Measurements from ENCODE around the gene IFI27L1. TPM values are rescaled to one million over a fixed set of nuclear protein-coding genes. Genes with fewer than 3 reads are reported as not detected.

The IFI27L1 gene
- total RNA-seq, 1 experiment from 2014 or later: 14.7 TPM

GRCh38 chr14:94124582-94125377 is 43.7 kb downstream of the IFI27L1 start:
- CTCF ChIA-PET: no interaction called here
- no peak for TF ChIP-seq EZH2 (IDR thresholded peaks at IDR 0.05; ENCODE audit: borderline replicate concordance, low read depth, low read length, poor library complexity, severe bottlenecking)
- TF ChIP-seq CTCF (conservative IDR thresholded peaks at IDR 0.05; ENCODE audit: low read depth, low read length): no peak

GRCh38 chr14:94125659-94126418 is 44.7 kb downstream of the IFI27L1 start:
- Histone ChIP-seq H3K36me3 (ENCODE audit: insufficient read depth, low read length, poor library complexity, severe bottlenecking) (no peaks in the 10 kb centered on the region), H3K27me3 (replicated peaks; ENCODE audit: insufficient read depth, low read depth, low read length, poor library complexity) (no peaks in the 10 kb centered on the region), H3K4me3 (ENCODE audit: low read depth, low read length, poor library complexity, severe bottlenecking) (no peak overlapping the region), H3K4me1 (ENCODE audit: insufficient read depth, low read length, poor library complexity, severe bottlenecking) (peaks cover 5% of the 10 kb centered on the region), H3K27ac (ENCODE audit: low read depth, low read length, poor library complexity, severe bottlenecking) (no peak overlapping the region), H3K9me3 (ENCODE audit: low read depth, low read length, poor library complexity, severe bottlenecking) (no peaks in the 10 kb centered on the region)
- ChIA-PET CTCF (no interaction called here), POLR2A (ENCODE audit: low non-redundant PET) (interaction anchor here (0.5 to 0.7 kb wide), 2 partner anchors 11 to 16 kb away, joined by 3 to 6 read pairs; no protein-coding TSS in a partner anchor)
- intact Hi-C loops (cut with micrococcal nuclease; ENCODE audit: unreplicated experiment): no loop called here
- TF ChIP-seq EZH2 (IDR thresholded peaks at IDR 0.05; ENCODE audit: borderline replicate concordance, low read depth, low read length, poor library complexity, severe bottlenecking) (no peak), CTCF (conservative IDR thresholded peaks at IDR 0.05; ENCODE audit: low read depth, low read length) (no peak)
- no peak for DNase-seq (ENCODE audit: low spot score)
- BruUV-seq (replicated peaks): no TSS peak

More at GRCh38 chr14:94124582-94125377, 43.7 kb downstream of the IFI27L1 start:
- H3K9me3 ChIP-seq (ENCODE audit: low read depth, low read length, poor library complexity, severe bottlenecking): no peaks in the 10 kb centered on the region
- no peak overlapping the region for H3K27ac ChIP-seq (ENCODE audit: low read depth, low read length, poor library complexity, severe bottlenecking)
- POLR2A ChIA-PET (ENCODE audit: low non-redundant PET): interaction anchor here (0.5 kb wide), 1 partner anchor 17 kb away, joined by 3 read pairs; no protein-coding TSS in a partner anchor
- no peaks in the 10 kb centered on the region for H3K36me3 ChIP-seq (ENCODE audit: insufficient read depth, low read length, poor library complexity, severe bottlenecking)
- BruUV-seq (replicated peaks): no TSS peak
- no peak for DNase-seq (ENCODE audit: low spot score)
- H3K27me3 ChIP-seq (replicated peaks; ENCODE audit: insufficient read depth, low read depth, low read length, poor library complexity): no peaks in the 10 kb centered on the region
- intact Hi-C loops (cut with micrococcal nuclease; ENCODE audit: unreplicated experiment): no loop called here
- H3K4me1 ChIP-seq (ENCODE audit: insufficient read depth, low read length, poor library complexity, severe bottlenecking): no peaks in the 10 kb centered on the region
- H3K4me3 ChIP-seq (ENCODE audit: low read depth, low read length, poor library complexity, severe bottlenecking): no peak overlapping the region

GRCh38 chr14:94126419-94126677 is 45.2 kb downstream of the IFI27L1 start:
- H3K27me3 ChIP-seq (replicated peaks; ENCODE audit: insufficient read depth, low read depth, low read length, poor library complexity): no peaks in the 10 kb centered on the region
- H3K27ac ChIP-seq (ENCODE audit: low read depth, low read length, poor library complexity, severe bottlenecking): no peak overlapping the region
- intact Hi-C loops (cut with micrococcal nuclease; ENCODE audit: unreplicated experiment): no loop called here
- peaks cover 5% of the 10 kb centered on the region for H3K4me1 ChIP-seq (ENCODE audit: insufficient read depth, low read length, poor library complexity, severe bottlenecking)
- no TSS peak for BruUV-seq (replicated peaks)
- H3K36me3 ChIP-seq (ENCODE audit: insufficient read depth, low read length, poor library complexity, severe bottlenecking): no peaks in the 10 kb centered on the region
- no peak overlapping the region for H3K4me3 ChIP-seq (ENCODE audit: low read depth, low read length, poor library complexity, severe bottlenecking)
- POLR2A ChIA-PET (ENCODE audit: low non-redundant PET): no interaction called here
- CTCF ChIA-PET: no interaction called here
- TF ChIP-seq CTCF (conservative IDR thresholded peaks at IDR 0.05; ENCODE audit: low read depth, low read length) (no peak), EZH2 (IDR thresholded peaks at IDR 0.05; ENCODE audit: borderline replicate concordance, low read depth, low read length, poor library complexity, severe bottlenecking) (no peak)
- no peaks in the 10 kb centered on the region for H3K9me3 ChIP-seq (ENCODE audit: low read depth, low read length, poor library complexity, severe bottlenecking)
- DNase-seq (ENCODE audit: low spot score): no peak

Data from A673 (cell line).